CD4-positive, alpha-beta T cell treated with Interleukin-21 for 1 hour (primary cell): ENCODE results near the gene THAP7.
"Not testable (repeated sequence)": the region's sequence is repeated elsewhere in the genome, so short reads cannot be mapped to it uniquely, and the experiment has no call there.

Source experiments
- DNase-seq: peaks from one replicate; pipeline ENCODE4 v3.0.0-alpha.2; 2020

Gene THAP7

DNA sequence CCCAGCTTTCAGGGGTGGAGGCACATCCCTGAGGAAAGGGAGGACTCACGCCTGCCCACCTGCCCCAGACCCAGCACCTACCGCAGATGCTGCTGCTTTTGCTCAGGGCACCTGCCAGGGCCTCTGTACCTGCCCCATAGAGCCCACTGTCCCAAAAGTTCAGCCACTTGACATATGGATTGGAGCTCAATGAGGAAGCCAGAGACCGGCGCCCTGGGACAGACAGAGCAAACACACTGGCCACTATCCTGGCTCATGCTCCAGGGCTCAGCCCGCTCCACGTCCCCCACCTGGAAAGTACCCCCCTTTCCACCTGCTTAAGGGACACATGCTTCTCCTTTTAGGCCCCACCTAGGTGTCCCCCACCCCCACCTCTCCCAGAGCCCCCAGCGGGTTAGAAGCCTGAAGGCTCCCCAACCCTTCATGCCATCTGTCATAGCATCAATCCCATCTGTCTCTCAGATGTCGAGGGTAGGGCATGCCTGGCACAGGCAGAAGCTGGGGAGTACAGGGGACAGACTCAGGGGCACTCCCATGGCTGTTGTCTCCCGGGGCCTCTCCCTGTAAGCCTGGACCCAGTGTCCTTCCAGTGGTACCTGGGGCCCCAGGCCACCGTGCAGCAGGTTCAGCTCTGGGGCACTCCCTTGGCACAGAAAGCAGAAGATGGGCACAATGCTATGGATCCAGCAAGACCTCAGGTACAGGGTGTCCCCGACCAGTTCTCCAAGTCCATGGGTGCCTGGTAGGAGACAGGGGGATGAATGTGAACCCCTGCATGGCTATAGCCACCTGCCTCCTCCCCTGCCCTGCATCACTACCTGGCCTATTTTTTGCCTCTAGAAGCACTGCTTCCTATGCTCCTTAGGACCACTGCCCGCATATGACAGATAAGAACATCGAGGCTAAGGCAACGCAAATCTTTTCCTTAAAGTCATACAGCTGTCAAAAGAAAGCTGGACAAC, 10.8 kb upstream of the THAP7 start:
- no peak for DNase-seq

DNA sequence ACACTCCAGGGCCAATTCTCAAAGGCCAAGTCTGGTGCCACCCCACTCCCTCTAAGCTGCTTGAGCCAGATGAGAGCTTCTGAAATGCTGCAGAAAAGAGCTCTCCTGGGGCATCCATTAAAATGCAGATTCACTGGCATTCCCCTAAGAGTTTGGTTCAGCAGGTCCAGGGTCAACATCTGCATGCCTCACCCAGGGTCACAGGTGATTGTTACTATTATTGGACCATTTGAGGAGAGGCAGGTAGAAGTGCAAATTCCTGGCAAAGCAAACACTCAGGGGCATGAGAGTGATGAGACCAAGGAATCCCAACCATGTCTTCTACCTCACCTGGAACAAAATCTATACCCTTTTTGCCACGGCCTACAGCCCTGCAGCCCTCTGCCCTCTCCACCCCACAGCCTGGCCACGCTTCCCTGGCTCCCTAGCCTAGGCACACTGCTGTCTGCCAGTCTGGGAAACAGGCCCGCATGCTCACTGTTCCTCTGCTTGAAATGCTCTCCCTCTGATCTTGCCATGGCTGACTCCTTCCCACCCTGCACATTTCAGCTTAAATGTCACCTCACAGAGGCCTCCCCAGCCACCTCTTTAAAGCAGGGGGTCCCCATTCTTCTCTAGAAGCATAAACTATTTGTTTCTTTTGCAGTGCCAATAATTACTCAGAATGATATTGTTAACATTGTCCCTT, 8.7 kb upstream of the THAP7 start:
- no peak for DNase-seq

- DNase-seq: peak; percentile 33
Observed at GRCh38 chr22:21009638-21010425, 7.9 kb upstream of the THAP7 start.

- DNase-seq: not testable (repeated sequence)
Observed at GRCh38 chr22:21009208-21009607, 7.3 kb upstream of the THAP7 start.

DNA sequence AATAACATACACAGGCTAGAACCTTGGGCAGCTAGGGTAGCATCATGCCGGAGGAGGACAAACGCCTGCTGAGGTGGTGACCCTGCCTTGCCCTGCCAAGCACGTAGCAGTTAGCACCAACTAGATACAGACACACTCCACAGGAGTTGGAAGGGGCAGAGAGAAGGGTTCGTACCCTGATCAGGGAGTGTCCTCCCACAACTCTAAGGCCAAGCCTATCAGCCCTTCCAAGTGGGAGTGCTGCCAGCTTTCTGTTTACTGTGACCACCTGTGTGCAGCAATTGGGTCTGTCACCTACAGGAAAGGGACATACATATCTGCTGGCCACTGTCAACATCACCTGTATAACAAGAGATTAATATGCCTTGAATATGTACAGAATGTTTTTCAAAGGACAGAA, 1.9 kb upstream of the THAP7 start:
- no peak for DNase-seq

GRCh38 chr22:21000987-21001600, 824 bp downstream of the THAP7 start:
- DNase-seq: no peak

DNA sequence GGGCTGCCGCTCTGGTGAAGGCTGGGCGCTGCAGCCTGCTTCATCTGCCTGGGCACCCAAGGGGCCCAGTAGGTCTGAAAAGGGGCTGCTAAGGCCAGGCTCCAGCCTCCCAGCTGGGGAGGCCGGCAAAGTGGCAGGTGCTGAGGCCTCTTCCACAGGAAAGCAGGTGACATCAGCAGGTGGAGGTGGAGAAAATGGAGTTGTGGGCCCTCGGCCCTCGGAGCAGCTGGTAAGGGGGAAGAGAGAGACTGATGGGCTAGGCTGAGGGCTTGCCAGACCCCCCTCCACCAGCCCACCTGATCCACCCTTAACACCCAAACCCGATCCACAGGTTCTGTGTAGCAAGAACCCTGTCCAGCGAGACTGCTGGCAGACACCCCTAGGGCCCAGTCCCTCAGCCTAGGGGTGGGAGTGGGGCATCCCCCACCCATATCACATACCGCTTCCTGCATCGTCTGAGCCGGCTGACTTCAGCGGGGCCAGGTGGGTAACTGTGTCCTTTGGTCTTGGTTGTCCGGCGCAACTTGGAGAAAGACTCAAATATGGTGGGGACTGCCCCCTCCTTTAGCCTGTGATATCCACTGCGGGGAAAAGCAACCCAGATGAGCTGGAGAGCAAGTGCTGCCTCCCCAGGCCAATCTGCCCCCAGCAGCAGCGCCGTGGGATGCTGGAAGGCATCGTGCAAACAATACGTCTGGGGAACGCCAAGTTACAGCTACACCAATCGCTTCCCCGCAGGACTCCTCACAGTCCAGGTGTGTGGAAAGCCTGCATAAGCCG, 1.5 kb downstream of the THAP7 start:
- no peak for DNase-seq

GRCh38 chr22:20999350-21000206, 2.3 kb downstream of the THAP7 start:
- no peak for DNase-seq

GRCh38 chr22:20998411-20999336, 3.2 kb downstream of the THAP7 start:
- no peak for DNase-seq

GRCh38 chr22:20997536-20998257, 4.2 kb downstream of the THAP7 start:
- no peak for DNase-seq

DNA sequence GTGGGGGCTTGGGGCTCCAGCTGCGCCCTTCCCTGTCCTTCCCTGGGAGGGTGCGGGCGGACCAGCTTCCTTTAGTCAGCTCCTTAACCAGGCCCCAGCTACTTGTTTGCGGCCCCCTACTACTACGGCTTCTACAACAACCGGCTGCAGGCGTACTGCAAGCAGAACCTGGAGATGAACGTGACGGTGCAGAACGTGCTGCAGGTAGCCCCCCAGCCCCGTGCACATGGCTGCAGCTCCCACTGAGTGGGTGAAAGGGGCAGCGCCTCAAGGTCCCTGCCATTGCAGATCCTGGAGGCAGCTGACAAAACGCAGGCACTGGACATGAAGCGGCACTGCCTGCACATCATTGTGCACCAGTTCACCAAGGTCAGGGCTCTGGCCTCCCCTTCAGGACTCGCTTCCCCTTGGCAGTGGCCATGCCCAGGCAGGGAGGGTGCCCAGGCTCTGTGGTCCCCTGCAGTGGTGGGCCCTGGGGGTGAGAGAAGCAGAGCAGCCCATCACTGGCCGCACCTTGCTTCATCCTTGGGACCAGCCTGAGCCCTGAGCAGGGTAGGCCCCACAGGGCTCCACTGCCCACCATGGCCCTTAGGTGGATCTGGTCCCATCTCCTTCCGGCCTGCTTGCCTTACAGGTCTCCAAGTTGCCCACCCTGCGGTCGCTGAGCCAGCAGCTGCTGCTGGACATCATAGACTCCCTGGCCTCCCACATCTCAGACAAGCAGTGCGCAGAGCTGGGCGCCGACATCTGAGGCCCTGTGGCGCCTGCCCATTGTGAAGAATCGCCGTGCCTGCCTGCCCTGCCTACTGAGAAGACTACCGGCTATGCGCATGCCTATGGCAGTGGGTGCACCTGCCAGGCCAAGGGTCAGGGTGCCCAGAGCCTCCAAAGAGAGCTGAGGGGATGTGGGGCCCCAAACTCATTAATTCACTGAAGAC, 5.1 kb downstream of the THAP7 start:
- no peak for DNase-seq

DNA sequence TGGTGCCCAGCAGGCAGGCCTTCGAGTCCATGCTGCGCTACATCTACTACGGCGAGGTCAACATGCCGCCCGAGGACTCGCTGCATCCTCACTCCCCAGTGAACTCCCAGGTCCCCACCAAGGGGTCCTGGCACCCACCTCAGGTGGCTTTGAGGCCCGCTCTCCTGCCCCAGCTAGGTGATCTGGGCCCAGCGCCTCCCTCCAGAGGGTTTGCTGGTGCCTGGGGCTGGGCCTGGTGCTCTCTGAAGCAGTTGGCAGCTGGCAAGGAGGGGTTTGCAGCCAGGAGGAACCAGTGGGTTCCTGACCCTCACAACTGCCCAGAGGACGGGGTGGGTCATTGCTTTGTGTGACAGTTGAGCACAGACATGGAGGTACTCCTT, 5.9 kb downstream of the THAP7 start:
- DNase-seq: no peak

DNA sequence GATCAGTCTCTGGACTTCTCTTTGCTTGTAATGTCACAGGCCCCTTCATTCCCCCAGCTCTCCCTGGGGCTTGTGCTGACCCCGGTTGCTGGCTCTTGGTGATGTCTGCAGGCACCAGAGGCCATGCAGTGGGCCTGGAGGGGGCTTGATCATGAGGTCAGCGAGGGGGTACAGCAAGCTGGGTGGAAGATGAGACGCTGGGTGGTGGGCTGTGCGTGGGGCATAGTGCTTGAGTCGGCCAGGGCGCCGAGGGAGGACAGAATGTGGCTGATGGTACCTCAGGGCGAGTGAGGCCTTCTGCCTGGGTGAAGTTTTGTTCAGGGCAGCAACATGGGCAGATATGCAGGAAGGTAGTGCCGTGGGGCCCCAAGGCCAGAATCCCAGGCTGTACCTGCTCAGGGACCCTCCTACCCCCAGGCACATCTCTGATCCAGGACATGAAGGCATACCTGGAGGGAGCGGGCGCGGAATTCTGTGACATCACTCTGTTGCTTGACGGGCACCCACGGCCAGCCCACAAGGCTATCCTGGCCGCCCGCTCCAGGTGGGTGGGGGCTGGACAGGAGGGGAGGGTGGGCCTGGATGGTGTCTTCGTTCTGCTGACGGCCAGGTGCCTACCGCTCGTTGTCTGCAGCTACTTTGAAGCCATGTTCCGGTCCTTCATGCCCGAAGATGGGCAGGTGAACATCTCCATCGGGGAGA, 6.4 kb downstream of the THAP7 start:
- DNase-seq: no peak

DNA sequence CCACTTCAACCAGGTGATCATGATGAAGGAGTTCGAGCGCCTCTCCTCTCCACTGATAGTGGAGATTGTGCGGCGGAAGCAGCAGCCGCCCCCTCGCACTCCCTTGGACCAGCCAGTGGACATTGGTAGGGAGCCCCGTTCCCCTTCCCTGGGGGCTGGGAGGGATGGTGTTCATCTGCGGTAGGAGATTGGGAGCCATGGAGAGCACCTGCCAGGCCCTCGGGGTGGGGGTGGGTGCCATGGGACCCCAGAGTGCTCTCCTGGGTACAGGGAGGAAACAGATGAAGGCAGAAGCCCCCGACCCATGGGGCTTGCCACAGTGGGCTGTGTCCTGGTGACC, 7.0 kb downstream of the THAP7 start:
- no peak for DNase-seq

- DNase-seq: no peak
Observed at GRCh38 chr22:20994128-20994901, 7.6 kb downstream of the THAP7 start.

DNA sequence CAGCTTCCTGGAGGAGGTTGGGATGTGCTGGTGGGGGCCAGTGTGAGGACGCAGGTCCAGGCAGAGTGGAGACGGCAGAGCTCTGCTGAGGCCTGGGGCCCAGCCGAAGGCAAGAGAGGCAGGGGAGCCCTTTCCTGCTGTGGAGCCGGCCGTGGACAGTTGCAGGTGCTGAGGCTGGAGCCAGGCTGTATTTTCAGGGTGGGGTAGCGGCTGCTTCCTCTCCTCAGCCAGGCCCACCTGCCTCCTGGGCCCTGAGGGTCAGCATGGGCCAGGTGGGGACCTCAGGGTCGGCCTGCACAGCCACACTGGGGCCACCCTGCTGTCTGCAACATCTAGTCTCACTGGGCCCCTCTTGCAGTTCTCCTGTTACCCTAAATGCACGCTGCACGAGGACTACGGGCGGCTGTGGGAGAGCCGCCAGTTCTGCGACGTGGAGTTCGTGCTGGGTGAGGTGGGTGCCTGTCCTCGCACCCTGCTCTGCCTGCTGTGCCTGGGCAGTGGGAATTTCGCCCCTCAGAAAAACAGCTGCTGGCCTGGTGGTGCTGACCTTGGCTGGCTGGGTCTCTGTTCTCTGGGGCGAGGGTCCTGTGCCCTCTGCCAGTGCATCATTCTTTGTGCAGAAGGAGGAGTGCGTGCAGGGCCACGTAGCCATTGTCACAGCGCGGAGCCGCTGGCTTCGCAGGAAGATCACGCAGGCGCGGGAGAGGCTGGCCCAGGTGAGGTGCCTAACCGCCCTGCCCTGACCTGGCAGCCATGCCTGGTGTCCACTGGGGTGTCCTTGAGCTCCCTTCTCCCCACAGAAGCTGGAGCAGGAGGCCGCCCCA, 8.4 kb downstream of the THAP7 start:
- no peak for DNase-seq
